ENCODE data around the gene TENT5A. TPM values are rescaled to one million over a fixed set of nuclear protein-coding genes. Genes with fewer than 3 reads are reported as not detected.

TENT5A gene
- total RNA-seq, 1 donor from 2014 or later = 0.88 TPM

DNA sequence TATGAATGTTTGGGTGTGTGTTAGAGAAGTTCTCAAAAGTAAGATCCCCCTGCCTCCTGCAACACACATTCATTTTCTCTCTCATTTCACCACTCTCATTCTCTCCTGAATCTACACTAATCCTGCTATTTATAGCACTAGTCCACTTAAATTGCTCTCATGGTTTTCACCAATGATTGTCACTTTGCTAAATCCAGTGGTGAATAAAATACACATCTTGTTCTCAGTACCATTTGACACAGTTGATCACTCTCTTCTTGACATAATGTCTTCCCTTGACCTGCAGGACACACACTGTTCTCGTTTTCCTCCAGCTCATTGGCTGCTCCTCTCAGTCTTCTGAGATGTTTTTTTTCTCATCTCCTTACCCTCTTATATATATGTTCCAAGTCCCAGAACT lies 32.1 kb downstream of the TENT5A start:
- intact Hi-C loops (cut with micrococcal nuclease) = no loop called here

DNA sequence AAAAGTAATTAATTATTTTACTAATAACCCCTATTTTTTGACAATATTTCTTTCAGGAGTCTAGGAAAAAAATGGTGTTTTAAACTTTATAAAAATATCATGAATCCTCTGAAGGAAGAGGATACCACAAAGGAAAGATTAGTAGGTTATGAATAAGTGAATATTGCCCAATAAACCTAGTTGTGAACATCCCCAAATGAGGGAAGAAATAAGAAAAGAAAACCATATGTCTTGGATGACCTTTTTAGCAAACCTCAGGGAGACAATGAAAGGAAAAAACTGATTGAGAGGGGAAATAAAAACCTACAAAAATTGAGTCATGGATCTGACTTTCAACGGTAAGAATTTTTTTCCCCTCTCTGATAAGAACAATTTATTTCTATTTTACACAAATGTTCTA lies 34.4 kb downstream of the TENT5A start:
- intact Hi-C loops (cut with micrococcal nuclease) = no loop called here

DNA sequence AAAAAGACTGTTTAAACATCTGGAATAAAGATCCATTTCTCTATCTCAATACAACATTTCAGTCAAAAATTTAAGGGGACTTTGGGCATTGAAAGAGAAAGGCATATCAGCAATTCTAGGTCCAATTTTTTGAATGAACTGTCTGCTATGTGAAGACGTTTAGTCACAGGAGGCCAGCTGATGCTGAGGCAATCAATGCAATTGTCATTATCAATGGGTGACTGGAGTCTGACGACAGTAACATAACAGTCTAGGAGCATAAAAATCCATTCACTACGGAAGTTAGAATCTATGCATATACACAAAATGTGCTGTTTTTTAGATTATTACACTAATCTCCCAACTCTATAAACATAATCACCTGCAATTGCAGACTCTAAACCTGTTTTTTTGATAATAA lies 37.8 kb downstream of the TENT5A start:
- intact Hi-C loops (cut with micrococcal nuclease) = no loop called here

DNA sequence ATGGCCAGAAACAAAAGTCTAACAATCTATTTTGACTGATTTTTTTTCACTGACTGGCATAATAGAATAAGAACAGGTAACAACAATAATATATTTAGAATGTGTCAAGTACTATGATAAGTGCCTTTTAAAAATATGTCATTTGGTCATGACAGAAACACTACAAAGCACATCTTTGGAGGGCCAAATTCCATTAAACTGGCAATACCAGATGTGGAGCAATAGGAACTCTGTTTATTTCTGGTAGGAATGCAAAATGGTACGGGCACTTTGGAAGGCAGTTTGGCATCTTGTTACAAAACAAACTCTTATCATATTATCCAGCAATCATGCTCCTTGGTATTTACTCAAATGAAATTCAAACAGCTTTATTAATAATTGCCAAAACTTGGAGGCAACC lies 39.3 kb downstream of the TENT5A start:
- intact Hi-C loops (cut with micrococcal nuclease) = no loop called here

DNA sequence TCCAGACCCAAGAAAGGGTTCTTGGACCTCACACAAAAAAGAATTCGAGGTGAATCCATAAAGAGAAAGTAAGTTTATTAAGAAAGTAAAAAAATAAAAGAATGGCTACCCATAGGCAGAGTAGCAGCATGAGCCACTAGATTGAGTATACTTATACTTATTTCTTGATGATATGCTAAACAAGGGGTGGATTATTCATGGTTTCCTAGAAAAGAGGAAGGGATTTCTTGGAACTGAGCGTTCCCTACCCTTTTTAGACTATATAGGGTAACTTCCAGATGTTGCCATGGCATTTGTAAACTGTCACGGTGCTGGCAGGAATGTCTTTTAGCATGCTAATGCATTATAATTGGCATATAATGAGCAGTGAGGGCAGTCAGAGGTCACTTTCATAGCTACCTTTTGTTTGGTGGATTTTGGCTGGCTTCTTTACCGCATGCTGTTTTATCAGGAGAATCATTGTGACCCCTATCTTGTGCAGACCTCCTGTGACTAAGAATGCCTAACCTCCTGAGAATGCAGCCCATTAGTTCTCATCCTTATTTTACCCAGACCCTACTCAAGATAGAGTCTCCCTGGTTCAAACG lies 44.3 kb downstream of the TENT5A start:
- intact Hi-C loops (cut with micrococcal nuclease) = no loop called here

DNA sequence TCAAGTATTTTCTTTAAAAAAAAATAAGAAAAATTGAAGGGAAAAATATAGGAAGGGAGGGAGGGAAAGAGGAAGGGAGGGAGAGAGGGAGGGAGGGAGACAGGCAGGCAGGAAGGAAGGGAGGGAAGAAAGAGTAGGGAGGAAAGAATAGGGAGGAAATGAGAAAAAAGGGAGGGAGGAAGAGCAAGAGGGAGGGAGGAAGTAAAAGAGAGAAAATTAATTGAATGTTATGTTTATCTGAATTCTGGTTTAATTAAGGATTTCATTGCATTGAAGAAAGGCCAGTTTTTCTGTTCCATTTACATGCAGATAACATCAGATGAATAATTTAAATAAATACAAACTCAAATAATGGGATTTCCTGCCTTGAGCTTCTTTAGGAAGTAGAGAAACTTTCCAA lies 47.8 kb downstream of the TENT5A start:
- intact Hi-C loops (cut with micrococcal nuclease) = no loop called here

DNA sequence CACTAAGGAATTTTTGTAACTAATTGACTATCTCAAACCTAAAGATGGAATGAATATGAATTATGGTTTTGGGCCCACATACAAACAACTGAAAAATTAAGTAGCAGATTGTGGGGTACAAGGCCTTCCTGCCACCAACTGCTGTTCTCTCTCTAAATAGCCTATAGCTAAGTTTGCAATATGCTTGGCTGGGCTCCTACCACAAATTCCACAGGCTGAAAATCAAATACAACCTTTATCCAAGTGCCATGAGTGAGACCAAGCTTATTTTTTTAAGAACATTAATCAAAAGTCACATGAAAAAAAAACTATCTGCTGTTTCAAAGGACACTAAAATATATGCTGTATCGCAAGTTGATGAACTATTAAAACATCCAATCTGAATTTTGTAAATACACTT lies 52.1 kb downstream of the TENT5A start:
- intact Hi-C loops (cut with micrococcal nuclease) = no loop called here

DNA sequence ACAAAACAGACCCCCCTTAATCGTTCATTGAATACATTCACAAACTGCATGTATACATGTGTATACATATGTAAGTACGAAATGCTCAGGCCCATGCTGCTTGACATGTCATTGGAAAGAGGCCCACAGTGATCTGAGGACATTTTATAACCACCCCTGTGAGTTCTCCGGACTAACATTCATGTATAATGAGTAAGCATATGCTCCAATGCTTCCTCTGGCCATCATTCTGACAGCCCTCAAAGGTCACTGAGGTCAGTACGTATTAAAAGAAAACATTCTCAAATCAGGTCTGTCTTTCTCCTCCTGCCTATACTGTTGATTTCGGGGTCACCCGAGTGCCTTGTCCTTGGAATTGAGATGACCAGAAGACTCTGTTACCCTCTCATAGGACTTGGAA lies 54.9 kb downstream of the TENT5A start:
- intact Hi-C loops (cut with micrococcal nuclease) = no loop called here

DNA sequence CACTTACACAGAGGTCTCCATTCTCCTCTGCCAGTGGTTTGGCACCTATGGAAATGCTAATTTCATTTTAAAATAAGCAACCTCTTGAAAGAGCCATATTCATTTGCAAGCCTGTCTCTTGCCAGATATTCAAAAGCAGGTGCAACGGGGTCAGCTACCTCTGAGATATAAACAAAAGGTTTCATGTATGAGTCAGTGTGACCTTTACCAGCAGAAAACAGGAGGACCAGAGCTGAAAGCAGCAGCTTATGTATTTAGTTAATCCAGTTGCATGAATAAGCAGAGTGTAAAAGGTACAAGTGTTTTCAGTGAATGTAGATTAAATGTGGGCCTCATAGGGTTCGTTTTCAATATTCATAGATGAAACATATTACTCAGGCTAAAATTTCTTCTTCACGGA lies 56.0 kb downstream of the TENT5A start:
- intact Hi-C loops (cut with micrococcal nuclease) = no loop called here
